ENCODE measurements around the gene RPL37.

GRCh38 chr5:40776658-40776977, 58.4 kb downstream of the RPL37 start:
- TF ChIP-seq CREB1 (IDR thresholded peaks at IDR 0.05; ENCODE audit: low read depth) (no peak), TAF1 (IDR thresholded peaks at IDR 0.05; ENCODE audit: low read depth) (no peak)

Data from Ishikawa (cell line).